Islet of Langerhans (tissue), 1 donor: Measurements from ENCODE around the gene SLC1A3.
"Not testable (repeated sequence)": the region's sequence is repeated elsewhere in the genome, so short reads cannot be mapped to it uniquely, and the experiment has no call there.

Source experiments
- FAIRE-seq: peaks from one replicate; lab custom pipeline; 2011; peaks lifted over from hg19 to GRCh38; lab: Jason Lieb, UNC

SLC1A3 gene

DNA sequence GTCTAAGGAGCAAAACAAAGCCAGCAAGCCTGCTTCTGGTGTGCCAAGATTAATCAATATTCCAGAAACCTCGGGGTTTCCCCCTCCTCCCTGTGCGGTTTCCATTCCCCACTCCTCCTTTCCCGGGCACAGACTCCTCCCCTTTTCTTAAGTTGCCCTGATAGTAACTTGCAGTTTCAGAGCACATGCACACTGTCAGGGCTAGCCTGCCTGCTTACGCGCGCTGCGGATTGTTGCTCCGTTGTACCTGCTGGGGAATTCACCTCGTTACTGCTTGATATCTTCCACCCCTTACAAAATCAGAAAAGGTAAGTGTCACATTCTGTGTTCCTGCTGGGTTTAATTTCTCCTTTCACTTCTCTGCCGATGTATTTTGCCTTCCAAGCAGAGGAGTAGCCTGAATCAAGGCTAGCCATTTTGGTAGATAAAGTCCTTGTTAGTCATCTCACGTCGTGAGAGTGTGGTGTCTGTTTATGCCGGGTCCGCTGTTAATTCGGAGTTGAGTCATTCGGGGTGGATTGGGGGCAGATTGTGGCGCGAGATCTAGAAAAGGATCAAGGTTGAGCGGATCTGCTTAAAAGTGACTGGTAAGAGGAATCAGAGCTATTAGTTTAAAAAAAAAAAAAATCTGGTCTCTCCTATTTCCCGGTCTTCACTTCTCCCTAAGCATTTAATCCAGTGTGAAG is at the start of gene SLC1A3:
Gene SLC1A3, plus strand, starts transcription at position 179 of the 686 bp plus-strand sequence. CDS start 1,818 bp downstream, outside the sequence.
- no peak for FAIRE-seq

- FAIRE-seq, result no peak
Measured at GRCh38 chr5:36558641-36559040, 47.8 kb upstream of the SLC1A3 start.

GRCh38 chr5:36561601-36562000 is 44.8 kb upstream of the SLC1A3 start:
- no peak for FAIRE-seq

- no peak for FAIRE-seq
Measured at GRCh38 chr5:36569491-36569890, 36.9 kb upstream of the SLC1A3 start.

DNA sequence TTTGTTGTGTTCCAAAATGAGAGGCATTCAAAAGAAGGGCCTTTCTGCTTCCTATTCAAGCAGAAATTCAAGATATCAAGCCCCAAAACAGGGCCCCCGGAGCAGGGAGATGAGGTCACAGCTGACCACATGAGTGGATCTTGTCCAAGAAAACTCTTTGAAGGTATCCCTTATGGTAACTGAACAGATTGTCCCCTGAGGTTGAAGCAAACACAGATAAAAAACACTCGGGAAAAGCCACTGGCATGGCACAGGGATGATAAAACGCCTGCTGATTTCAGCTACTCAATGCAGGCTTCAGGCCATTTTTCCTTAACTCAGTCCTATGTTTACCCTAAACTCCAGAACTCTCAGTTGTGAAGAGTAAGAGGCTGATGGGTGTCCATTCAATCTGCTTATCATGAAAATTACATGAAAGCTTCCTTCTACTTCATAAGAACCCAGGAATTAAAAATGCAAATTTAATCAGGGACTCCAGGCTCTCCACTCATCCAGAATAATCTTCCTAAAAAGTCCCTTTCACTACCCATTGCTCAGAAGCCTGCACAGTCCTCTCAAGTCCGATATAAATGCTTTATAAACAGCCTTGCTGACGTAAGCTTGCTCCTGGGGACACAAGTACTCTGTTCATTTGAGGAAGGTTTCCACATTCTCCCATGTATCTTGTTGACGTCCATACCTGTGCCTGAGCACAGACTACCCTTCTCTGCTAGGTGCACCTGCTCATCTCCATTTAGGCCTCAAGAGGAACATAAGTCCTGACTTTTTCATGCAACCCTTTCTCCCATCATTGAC is 35.9 kb upstream of the SLC1A3 start:
- FAIRE-seq, result no peak

DNA sequence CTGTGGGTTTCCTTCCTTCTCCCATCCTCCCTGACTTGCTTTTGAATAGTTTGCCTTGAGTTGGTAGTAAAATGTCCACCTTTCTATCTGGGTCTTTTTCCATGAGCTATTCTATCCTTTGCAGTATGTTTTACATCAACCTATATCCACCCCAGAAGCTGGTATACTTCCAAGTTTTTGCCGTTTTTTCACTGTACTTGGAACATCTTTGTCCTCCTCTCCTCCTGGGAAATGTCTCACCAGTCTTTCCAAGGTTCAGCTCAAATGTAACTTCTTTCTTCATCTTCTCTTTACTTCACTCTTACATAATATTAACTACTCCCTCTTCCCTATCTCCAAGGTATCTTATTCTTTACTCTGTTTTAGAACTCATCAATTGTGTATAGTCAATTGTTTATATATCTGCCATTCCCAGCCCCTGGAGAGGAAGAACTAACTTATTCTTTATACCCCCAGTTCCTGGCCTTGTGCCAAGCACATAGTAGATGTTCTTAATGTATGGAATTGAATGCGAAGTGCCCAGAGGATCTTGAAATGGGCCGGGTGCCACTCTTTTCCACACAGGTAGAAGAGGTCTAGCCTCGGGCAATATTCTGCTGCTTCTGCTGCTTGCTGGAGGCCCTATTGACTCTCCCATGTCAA is 34.9 kb upstream of the SLC1A3 start:
- FAIRE-seq, result no peak

DNA sequence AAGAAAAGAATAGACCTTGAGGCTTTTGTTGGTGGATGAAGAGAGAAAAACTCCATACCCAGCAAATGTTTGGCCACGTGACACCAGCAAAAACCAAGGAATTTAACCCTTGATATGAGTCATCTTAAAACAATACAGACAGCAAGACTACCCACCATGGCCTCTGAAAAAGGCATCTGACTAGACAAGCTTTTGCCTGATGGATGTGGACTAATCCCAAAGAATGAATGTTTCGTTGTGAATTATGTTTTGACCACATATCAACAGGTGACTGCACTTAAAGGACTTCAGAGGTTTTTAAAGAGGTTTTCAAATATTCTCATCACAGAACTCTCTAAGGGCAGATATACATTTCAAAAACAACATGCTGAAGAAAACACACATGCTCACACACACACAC is 33.0 kb upstream of the SLC1A3 start:
- no peak for FAIRE-seq

GRCh38 chr5:36575361-36575781 is 31.0 kb upstream of the SLC1A3 start:
- FAIRE-seq, result no peak

- no peak for FAIRE-seq
Measured at GRCh38 chr5:36576721-36577120, 29.7 kb upstream of the SLC1A3 start.

- FAIRE-seq, result not testable (repeated sequence)
Measured at GRCh38 chr5:36579858-36580257, 26.5 kb upstream of the SLC1A3 start.

DNA sequence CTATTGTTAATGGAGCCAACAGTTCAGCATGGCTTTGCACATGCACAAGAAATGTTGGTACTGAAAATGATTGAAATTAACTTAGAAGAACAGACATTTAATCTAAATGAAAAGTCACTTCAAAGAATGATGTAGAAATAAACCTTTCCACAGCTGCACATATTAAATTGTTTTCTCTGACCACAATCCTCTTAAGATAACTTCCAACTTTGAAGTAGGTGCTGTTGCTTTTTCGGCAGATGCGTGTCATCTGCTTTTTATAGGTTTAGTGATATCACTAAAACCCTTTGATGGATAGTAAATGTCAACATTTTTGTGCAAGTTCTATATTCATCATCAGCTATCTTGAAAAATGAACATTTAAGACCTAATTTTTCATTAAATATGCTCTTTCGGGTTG is 25.3 kb upstream of the SLC1A3 start:
- FAIRE-seq, result no peak

- FAIRE-seq, result no peak
Measured at GRCh38 chr5:36584009-36584875, 22.2 kb upstream of the SLC1A3 start.

DNA sequence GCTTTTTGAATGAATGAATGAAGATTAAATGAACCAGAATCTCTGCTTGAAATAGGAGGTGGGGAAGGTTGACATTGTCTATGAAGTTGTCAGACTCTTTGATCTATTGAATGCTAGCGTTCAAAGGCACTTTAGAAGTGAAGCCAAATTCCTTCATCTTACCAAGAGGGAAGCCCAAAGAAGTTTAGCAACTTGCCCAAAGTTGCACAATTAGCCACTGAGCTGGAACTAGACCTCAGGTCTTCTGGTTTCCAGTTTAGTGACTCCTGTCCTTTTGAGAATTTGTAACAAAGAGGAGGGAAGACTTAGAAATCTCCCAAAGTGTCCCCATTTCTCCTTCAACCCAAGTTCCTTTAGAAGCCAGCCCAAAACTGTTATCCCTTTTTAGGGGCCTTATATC is 20.7 kb upstream of the SLC1A3 start:
- no peak for FAIRE-seq

GRCh38 chr5:36587354-36587753 is 19.1 kb upstream of the SLC1A3 start:
- no peak for FAIRE-seq

DNA sequence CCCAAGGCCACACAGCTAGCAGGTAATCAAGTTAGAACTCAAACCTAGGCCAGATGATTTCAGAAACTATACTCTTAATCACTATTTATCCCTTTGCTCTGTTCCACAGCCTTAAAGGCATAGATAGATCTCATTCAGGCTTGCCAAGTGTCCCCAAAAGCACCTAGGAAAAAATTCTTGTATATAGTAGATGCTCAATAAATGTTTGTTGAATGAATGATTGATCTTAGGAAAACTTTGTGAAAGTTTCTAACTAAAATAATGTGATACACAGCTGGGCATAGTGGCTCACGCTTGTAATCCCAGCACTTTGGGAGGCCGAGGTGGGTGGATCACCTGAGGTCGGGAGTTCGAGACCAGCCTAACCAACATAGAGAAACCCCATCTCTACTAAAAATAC is 16.7 kb upstream of the SLC1A3 start:
- not testable (repeated sequence) for FAIRE-seq

GRCh38 chr5:36590513-36591286 is 15.7 kb upstream of the SLC1A3 start:
- no peak for FAIRE-seq

- FAIRE-seq, result no peak
Measured at GRCh38 chr5:36593867-36594266, 12.5 kb upstream of the SLC1A3 start.

DNA sequence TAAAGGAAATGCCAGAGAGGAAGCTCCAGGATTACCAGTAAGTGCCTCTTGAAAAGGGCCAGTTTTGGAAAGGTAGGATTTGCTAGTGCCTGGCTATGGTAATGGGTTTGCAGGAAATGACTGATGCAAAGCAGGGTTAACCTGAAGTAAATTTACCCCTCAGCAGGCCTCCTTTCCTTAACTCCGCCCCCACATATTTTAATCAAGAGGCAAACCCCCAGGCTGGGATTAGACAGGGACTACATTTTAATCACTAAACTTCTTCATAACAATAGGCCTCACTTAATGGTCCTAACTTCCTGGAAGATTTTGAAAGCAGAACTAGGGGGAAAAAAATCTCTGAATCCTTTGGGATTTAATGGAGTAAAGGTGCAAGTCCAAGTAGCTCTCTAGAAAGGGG is 10.2 kb upstream of the SLC1A3 start:
- no peak for FAIRE-seq

DNA sequence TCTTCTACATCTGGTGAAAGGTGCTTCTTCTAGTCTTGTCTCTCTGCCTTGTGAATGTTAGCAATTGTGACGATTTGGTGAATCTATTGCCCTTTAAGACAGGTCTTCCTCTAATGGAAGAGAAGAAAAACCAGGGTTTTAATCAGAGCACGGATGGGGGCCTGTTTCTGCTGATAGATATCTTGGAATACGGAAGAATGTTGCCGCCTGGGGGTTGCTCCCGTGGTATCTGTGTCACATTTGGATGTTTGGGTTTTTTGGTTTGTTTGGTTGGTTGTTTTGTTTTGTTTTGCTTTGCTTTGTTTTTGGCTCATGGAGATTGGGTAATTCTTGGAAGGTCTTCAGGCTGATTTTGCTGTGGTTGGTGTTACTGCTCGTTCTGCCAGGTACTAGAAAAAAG is 9.7 kb upstream of the SLC1A3 start:
- FAIRE-seq, result no peak

GRCh38 chr5:36598045-36598444 is 8.4 kb upstream of the SLC1A3 start:
- FAIRE-seq, result no peak

- no peak for FAIRE-seq
Measured at GRCh38 chr5:36599986-36600779, 6.2 kb upstream of the SLC1A3 start.
